Activated CD8-positive, alpha-beta T cell treated with anti-CD3 and anti-CD28 coated beads, Interleukin-2, amount 10 ng/mL, durations not matched to agents 7 days and 5 days (primary cell): ENCODE results near the gene EIF3K. TPM values are rescaled to one million over a fixed set of nuclear protein-coding genes. Genes with fewer than 3 reads are reported as not detected.

Source experiments
- ATAC-seq: fragments of 150-1000 bp; cut with Tn5 transposase; one replicate; pipeline ENCODE4 v1.10.0; 2021; ENCODE audit warnings: moderate library complexity
- CTCF ChIA-PET: fragments of 350-600 bp; sonication (Branson Sonifier 250); formaldehyde crosslinking; loops from one replicate; lab custom pipeline; 2021; ENCODE audit warnings: antibody characterized with exemption; lab: Charles Lee
- POLR2A ChIA-PET: fragments of 350-600 bp; sonication (Branson Sonifier 250); formaldehyde crosslinking; loops from one replicate; lab custom pipeline; 2021; ENCODE audit warnings: antibody characterized with exemption; lab: Charles Lee
- DNase-seq: peaks from one replicate; pipeline ENCODE4 v3.0.0-alpha.2; 2020
- H3K27ac Mint-ChIP-seq: one replicate; pipeline ENCODE4 v1.8.0; 2021; ENCODE audit warnings: mild to moderate bottlenecking, mixed read lengths
- H3K27me3 Mint-ChIP-seq: one replicate; pipeline ENCODE4 v1.8.0; 2021; ENCODE audit warnings: low read depth, mixed read lengths
- H3K36me3 Mint-ChIP-seq: one replicate; pipeline ENCODE4 v1.8.0; 2021; ENCODE audit warnings: low read depth, mixed read lengths
- H3K4me1 Mint-ChIP-seq: one replicate; pipeline ENCODE4 v1.8.0; 2021; ENCODE audit warnings: low read depth, mixed read lengths
- H3K4me3 Mint-ChIP-seq: one replicate; pipeline ENCODE4 v1.8.0; 2021; ENCODE audit warnings: mild to moderate bottlenecking, mixed read lengths
- H3K9me3 Mint-ChIP-seq: one replicate; pipeline ENCODE4 v1.8.0; 2022; ENCODE audit warnings: mixed read lengths; ENCODE audit not compliant: insufficient read depth
- total RNA-seq, 2 experiments: library from RNA; stranded (reverse); gene quantifications; one replicate each; pipeline ENCODE4 v1.2.3, GENCODE V29; 2021

EIF3K gene
- total RNA-seq, 2 experiments from 2014 or later = 325 to 352 TPM

DNA sequence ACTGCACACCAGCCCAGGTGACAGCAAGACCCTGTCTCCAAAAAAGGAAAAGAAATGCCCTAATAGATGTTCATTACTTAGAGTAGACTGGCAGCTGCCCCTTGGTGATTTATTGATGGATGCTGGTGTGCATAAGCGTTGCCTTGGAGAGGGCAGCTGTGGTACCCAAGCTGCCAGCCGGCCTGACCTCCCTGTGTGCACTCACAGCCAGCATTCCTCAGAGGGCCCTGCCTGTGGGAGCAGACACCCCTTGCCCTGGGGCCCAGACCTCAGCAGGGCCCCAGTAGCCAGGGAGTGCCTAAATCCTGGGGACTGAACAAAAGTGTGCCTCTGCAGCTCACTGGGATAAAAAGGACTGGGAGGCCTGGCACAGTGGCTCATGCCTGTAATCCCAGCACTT lies 20.7 kb downstream of the EIF3K start:
- ChIA-PET POLR2A (no interaction called here), CTCF (interaction anchor here (1.4 kb wide), 1 partner anchor 64 kb away, joined by 3 read pairs; no protein-coding TSS in a partner anchor)
- Mint-ChIP-seq H3K36me3 (peaks cover 26% of the 10 kb centered on the region), H3K27me3 (no peaks in the 10 kb centered on the region), H3K9me3 (no peaks in the 10 kb centered on the region), H3K4me3 (no peak overlapping the region), H3K27ac (no peak overlapping the region), H3K4me1 (peaks cover 40% of the 10 kb centered on the region)
- DNase-seq = no peak
- ATAC-seq = no peak

GRCh38 chr19:38640368-38640767 lies 21.4 kb downstream of the EIF3K start:
- Mint-ChIP-seq H3K27me3 (no peaks in the 10 kb centered on the region), H3K4me1 (peaks cover 38% of the 10 kb centered on the region), H3K9me3 (no peaks in the 10 kb centered on the region), H3K4me3 (no peak overlapping the region), H3K27ac (peak overlapping the region; percentile 7), H3K36me3 (peaks cover 19% of the 10 kb centered on the region)
- POLR2A ChIA-PET = no interaction called here
- ATAC-seq (no peak), DNase-seq (no peak)
- CTCF ChIA-PET = interaction anchor here (1.4 kb wide), 1 partner anchor 64 kb away, joined by 3 read pairs; no protein-coding TSS in a partner anchor

- CTCF ChIA-PET = interaction anchor here (0.7 to 2.5 kb wide), 3 partner anchors 44 to 240 kb away, joined by 3 to 7 read pairs (median 3); partner anchors contain the start of gene FAM98C
- Mint-ChIP-seq H3K27me3 (no peaks in the 10 kb centered on the region), H3K27ac (no peak overlapping the region), H3K4me3 (no peak overlapping the region), H3K9me3 (no peaks in the 10 kb centered on the region), H3K36me3 (peaks cover 4% of the 10 kb centered on the region), H3K4me1 (peaks cover 23% of the 10 kb centered on the region)
- ATAC-seq = no peak
- no peak for DNase-seq
- POLR2A ChIA-PET = no interaction called here
These were observed 23.2 kb downstream of the EIF3K start for GRCh38 chr19:38642176-38642575.

- Mint-ChIP-seq H3K27me3 (no peaks in the 10 kb centered on the region), H3K4me3 (no peak overlapping the region), H3K4me1 (peaks cover 32% of the 10 kb centered on the region), H3K27ac (no peak overlapping the region), H3K9me3 (no peaks in the 10 kb centered on the region), H3K36me3 (peaks cover 21% of the 10 kb centered on the region)
- POLR2A ChIA-PET = interaction anchor here (0.6 to 1.4 kb wide), 3 partner anchors 24 to 111 kb away, joined by 3 to 4 read pairs (median 4); no protein-coding TSS in a partner anchor
- CTCF ChIA-PET = interaction anchor here (1.4 kb wide), 1 partner anchor 90 kb away, joined by 3 read pairs; no protein-coding TSS in a partner anchor
- no peak for ATAC-seq
- no peak for DNase-seq
These were observed 25.7 kb downstream of the EIF3K start for GRCh38 chr19:38644719-38645118.

DNA sequence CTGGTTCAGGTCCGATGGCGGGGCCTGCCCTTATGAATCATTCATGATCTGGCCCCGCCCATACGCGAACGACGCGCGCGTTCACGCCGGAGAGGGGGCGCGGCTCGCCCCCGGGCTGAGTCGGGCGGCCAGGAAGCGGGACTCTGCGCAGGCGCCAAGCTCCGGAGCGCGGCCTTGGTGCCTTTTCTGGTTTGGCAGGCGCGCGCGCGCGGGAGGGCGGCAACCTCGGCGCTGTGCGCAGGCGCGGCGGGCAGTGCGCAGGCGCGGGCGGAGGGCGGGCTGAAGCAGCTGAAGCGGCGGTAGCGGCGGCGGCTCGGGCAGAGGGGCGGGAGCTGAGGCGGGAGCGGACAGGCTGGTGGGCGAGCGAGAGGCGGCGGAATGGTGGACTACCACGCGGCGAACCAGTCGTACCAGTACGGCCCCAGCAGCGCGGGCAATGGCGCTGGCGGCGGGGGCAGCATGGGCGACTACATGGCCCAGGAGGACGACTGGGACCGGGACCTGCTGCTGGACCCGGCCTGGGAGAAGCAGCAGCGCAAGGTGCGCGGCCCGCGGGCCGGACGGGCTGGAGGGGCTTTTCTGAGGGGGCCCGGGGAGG lies 28.5 kb downstream of the EIF3K start, which contains the start of gene ACTN4:
Gene ACTN4 (plus strand): TSS at position 282 of the 598 bp plus-strand sequence. CDS start 97 bp downstream, at position 379.
- H3K4me3 Mint-ChIP-seq = peak within 1 kb of the TSS; percentile 95
- DNase-seq (peak; percentile 100), ATAC-seq (peak; percentile 92)
- POLR2A ChIA-PET = interaction anchor here (0.6 to 1.5 kb wide), 9 partner anchors 7 to 253 kb away, joined by 3 to 9 read pairs (median 4); partner anchors contain the start of genes EIF3K, NFKBIB and SIRT2
- no peaks in the 10 kb centered on the region for H3K9me3 Mint-ChIP-seq
- H3K4me1 Mint-ChIP-seq = peaks cover 50% of the 10 kb centered on the region
- CTCF ChIA-PET = interaction anchor here (0.7 to 2.8 kb wide), 15 partner anchors 10 to 283 kb away, joined by 3 to 17 read pairs (median 6); partner anchors contain the start of genes FAM98C, MRPS12 and SARS2
- no peaks in the 10 kb centered on the region for H3K27me3 Mint-ChIP-seq
- H3K27ac Mint-ChIP-seq = peak within 1 kb of the TSS; percentile 88
- peaks cover 31% of the 10 kb centered on the region for H3K36me3 Mint-ChIP-seq

DNA sequence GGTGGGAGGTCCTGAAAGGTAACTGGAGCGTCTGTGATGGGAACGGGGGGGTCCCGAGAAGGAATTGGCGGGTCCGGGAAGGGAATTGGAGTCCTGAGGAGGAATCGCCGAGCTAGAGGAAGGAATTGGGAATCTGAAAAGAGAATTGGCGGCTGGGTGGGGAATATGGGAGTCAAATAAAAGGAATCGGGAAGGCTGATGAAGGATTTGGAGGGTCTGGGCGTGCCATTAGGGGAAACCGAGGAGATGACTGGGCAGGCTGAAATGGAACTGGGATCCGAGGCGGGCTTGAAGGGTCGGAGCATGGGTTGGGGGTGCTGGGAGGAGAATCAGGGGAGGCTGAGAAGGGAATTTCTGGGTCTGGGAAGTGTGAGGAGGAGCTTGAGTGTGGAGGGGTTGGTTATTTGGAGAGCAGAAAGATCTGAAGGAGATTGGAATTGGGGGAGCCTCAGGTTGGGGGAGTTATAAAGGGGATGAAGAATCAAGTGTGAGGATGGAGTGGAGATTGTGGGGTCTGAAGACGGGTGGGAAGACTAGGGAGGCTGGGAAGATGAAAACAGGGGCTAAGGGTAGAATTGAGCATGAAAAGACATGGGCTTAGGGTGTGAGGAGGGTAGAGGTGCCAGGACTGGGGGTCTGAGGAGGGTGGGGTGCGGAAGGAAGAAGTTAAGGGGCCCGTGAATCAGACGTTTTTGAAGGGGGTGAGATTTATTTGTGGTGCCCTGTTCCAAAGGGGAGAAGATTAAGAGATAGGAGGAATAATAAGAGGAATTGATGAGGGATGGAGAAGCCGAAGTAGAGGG lies 29.2 kb downstream of the EIF3K start:
- CTCF ChIA-PET = interaction anchor here (0.9 to 2.8 kb wide), 13 partner anchors 10 to 282 kb away, joined by 3 to 17 read pairs (median 7); partner anchors contain the start of genes FAM98C, MRPS12 and SARS2
- H3K36me3 Mint-ChIP-seq = peaks cover 32% of the 10 kb centered on the region
- H3K27ac Mint-ChIP-seq = peak overlapping the region; percentile 88
- POLR2A ChIA-PET = interaction anchor here (0.8 to 1.1 kb wide), 4 partner anchors 21 to 252 kb away, joined by 3 to 4 read pairs (median 4); partner anchors contain the start of genes NFKBIB and SIRT2
- H3K4me1 Mint-ChIP-seq = peaks cover 56% of the 10 kb centered on the region
- no peaks in the 10 kb centered on the region for H3K9me3 Mint-ChIP-seq
- DNase-seq (no peak), ATAC-seq (no peak)
- H3K27me3 Mint-ChIP-seq = no peaks in the 10 kb centered on the region
- peak overlapping the region; percentile 95 for H3K4me3 Mint-ChIP-seq

- ATAC-seq (no peak), DNase-seq (no peak)
- H3K9me3 Mint-ChIP-seq = no peaks in the 10 kb centered on the region
- peak overlapping the region; percentile 95 for H3K4me3 Mint-ChIP-seq
- POLR2A ChIA-PET = no interaction called here
- H3K27ac Mint-ChIP-seq = peak overlapping the region; percentile 88
- CTCF ChIA-PET = interaction anchor here (1.0 to 2.7 kb wide), 4 partner anchors 14 to 282 kb away, joined by 3 to 10 read pairs (median 7); partner anchors contain the start of genes MRPS12 and SARS2
- peaks cover 38% of the 10 kb centered on the region for H3K36me3 Mint-ChIP-seq
- H3K4me1 Mint-ChIP-seq = peaks cover 63% of the 10 kb centered on the region
- H3K27me3 Mint-ChIP-seq = no peaks in the 10 kb centered on the region
These were observed 29.8 kb downstream of the EIF3K start for GRCh38 chr19:38648769-38649304.

GRCh38 chr19:38649305-38650171 lies 30.6 kb downstream of the EIF3K start:
- no peak for DNase-seq
- H3K36me3 Mint-ChIP-seq = peaks cover 45% of the 10 kb centered on the region
- ChIA-PET POLR2A (no interaction called here), CTCF (interaction anchor here (1.0 to 2.3 kb wide), 4 partner anchors 13 to 281 kb away, joined by 3 to 10 read pairs (median 5); partner anchors contain the start of genes MRPS12 and SARS2)
- no peak for ATAC-seq
- H3K9me3 Mint-ChIP-seq = no peaks in the 10 kb centered on the region
- peaks cover 69% of the 10 kb centered on the region for H3K4me1 Mint-ChIP-seq
- peak overlapping the region; percentile 95 for H3K4me3 Mint-ChIP-seq
- H3K27me3 Mint-ChIP-seq = no peaks in the 10 kb centered on the region
- H3K27ac Mint-ChIP-seq = peak overlapping the region; percentile 19

DNA sequence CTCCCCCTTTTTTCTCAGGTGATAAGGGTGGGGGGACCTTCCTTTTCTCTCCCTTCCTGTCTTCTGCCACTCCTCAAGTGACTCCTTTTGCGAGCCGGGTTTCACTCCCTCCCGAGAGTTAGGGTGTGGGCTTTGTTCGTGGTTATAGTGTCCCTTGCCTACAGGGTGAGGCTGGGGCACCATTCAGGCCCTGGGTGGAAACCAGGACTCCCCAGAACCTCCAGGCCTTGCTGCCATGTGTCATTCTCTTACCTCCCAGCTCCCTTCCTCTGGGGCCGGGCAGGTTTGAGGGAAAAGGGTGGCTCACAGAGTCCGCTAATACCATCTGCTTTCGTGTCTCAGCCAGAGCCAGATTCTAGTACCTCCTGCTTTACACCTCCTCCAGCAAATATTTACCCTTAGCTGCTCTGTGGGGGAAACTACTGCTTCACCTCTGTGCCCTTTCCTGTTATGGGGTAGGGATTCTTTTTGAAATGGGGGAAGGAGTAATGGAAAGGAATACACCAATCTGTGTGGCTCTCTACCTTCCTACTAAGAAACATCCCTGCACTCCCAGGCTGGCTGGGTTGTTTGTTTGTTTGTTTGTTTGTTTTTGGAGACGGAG lies 31.3 kb downstream of the EIF3K start:
- Mint-ChIP-seq H3K27ac (no peak overlapping the region), H3K27me3 (no peaks in the 10 kb centered on the region), H3K9me3 (no peaks in the 10 kb centered on the region), H3K36me3 (peaks cover 49% of the 10 kb centered on the region), H3K4me3 (peak overlapping the region; percentile 95), H3K4me1 (peaks cover 73% of the 10 kb centered on the region)
- POLR2A ChIA-PET = no interaction called here
- ATAC-seq (no peak), DNase-seq (no peak)
- CTCF ChIA-PET = interaction anchor here (1.6 kb wide), 1 partner anchor 14 kb away, joined by 3 read pairs; no protein-coding TSS in a partner anchor

DNA sequence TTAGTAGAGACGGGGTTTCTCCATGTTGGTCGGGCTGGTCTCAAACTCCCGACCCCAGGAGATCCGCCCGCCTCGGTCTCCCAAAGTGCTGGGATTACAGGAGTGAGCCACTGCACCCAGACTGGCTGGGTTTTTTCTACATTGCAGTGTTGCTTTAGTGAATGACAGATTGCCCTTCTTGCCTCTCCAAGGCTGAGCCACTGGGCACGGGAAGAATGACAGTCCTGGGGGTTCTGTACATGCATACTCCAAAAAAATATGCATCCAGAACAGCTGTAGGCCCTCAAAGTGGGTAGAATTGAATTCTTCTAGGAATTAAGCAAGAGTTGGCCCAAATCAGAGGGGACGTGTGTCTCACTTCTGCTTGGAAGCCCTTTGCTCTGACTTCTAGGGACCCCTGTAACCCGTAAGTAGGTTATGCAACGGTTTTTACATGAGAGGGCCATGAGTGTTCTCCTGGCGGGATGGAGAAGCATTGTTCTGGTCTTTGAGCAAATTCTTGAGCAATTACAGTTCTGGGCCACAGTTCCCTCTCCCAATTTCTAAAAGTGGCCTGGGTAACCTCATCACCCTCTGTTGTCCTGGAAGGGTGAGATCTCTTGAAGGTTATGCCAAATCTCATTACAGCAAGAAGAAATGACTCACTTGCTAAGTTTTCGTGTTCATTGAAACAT lies 32.1 kb downstream of the EIF3K start:
- ChIA-PET CTCF (interaction anchor here (1.6 kb wide), 1 partner anchor 14 kb away, joined by 3 read pairs; no protein-coding TSS in a partner anchor), POLR2A (no interaction called here)
- Mint-ChIP-seq H3K9me3 (no peaks in the 10 kb centered on the region), H3K36me3 (peaks cover 52% of the 10 kb centered on the region), H3K4me1 (peaks cover 80% of the 10 kb centered on the region), H3K4me3 (no peak overlapping the region), H3K27ac (no peak overlapping the region), H3K27me3 (no peaks in the 10 kb centered on the region)
- no peak for DNase-seq
- no peak for ATAC-seq
